Endothelial cell of umbilical vein (primary cell): ENCODE results near the gene OTOP2.

ENCODE experiments used
- MAX ChIP-seq: IDR thresholded peaks from 2 replicates; pipeline ENCODE4 v1.6.1; 2011; ENCODE audit not compliant: insufficient read depth, insufficient read length
- POLR2A ChIP-seq: IDR thresholded peaks from 2 replicates; pipeline ENCODE4 v1.6.1; 2012; ENCODE audit warnings: low read depth, mild to moderate bottlenecking, control low read depth, low read length
- TF ChIP-seq, protein P1 (sequence below), 2 donors: IDR thresholded peaks; 1 replicate in 1 of 2; 2 replicates in 1 of 2; pipeline ENCODE4 v1.5.1; 2011; ENCODE audit warnings: low read length in 2 of 2, mild to moderate bottlenecking in 2 of 2, moderate library complexity in 2 of 2, control low read depth in 1 of 2, inconsistent platforms in 1 of 2, low read depth in 1 of 2; ENCODE audit not compliant: insufficient read depth in 1 of 2; ENCODE audit errors: extremely low read depth in 1 of 2

DNA sequence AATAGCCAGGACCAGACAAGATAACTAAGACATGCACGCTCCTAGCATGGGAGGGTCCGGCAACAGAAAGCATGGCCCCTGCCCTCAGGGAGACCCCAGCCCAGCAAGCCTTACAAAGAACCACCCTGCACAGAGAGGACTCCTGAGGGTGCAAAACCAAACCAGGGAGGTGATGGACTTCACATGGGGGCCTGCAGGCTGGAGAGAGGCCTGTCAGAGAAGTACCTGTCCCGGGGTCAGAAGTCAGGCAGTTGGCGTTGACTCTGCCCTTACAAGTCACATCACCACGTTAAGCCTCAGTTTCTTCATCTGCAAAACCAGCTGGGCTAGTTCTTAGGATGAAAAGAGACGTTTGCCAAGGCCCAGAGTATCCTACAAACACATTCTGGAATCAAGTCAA lies 4.7 kb downstream of the OTOP2 start:
- TF ChIP-seq POLR2A (no peak), MAX (no peak)
- TF ChIP-seq, protein P1, sequence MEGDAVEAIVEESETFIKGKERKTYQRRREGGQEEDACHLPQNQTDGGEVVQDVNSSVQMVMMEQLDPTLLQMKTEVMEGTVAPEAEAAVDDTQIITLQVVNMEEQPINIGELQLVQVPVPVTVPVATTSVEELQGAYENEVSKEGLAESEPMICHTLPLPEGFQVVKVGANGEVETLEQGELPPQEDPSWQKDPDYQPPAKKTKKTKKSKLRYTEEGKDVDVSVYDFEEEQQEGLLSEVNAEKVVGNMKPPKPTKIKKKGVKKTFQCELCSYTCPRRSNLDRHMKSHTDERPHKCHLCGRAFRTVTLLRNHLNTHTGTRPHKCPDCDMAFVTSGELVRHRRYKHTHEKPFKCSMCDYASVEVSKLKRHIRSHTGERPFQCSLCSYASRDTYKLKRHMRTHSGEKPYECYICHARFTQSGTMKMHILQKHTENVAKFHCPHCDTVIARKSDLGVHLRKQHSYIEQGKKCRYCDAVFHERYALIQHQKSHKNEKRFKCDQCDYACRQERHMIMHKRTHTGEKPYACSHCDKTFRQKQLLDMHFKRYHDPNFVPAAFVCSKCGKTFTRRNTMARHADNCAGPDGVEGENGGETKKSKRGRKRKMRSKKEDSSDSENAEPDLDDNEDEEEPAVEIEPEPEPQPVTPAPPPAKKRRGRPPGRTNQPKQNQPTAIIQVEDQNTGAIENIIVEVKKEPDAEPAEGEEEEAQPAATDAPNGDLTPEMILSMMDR (IDR thresholded peaks at IDR 0.05; ENCODE audit: extremely low read depth in 1 of 2, insufficient read depth in 1 of 2, low read depth in 1 of 2, low read length in 2 of 2), result no peak
